Hematopoietic multipotent progenitor cell (in vitro differentiated cells): Measurements from ENCODE around the gene UQCRFS1. TPM values are rescaled to one million over a fixed set of nuclear protein-coding genes. Genes with fewer than 3 reads are reported as not detected.
"Not testable (repeated sequence)": the region's sequence is repeated elsewhere in the genome, so short reads cannot be mapped to it uniquely, and the experiment has no call there.

Experiments used
- DNase-seq, 3 donors: peaks; one replicate each; pipeline ENCODE4 v3.0.0-alpha.2; 2011 to 2015; ENCODE audit warnings: low read depth in 2 of 3, low spot score in 2 of 3
- total RNA-seq: library from RNA; depleted of rRNA; stranded (reverse); fragments of >200 nt; gene quantifications from one replicate; pipeline ENCODE4 v1.2.3, GENCODE V29; 2012

The UQCRFS1 gene
- total RNA-seq, 1 donor = 36.6 TPM

GRCh38 chr19:29215322-29215845 lies 2.4 kb upstream of the UQCRFS1 start:
- no peak for DNase-seq

- no peak for DNase-seq
These were observed 1.5 kb upstream of the UQCRFS1 start for GRCh38 chr19:29214411-29214810.

GRCh38 chr19:29212356-29212647 lies 649 bp downstream of the UQCRFS1 start:
- no peak for DNase-seq

- DNase-seq = peak in 1 of 3 donors; percentile 20
These were observed 1.2 kb downstream of the UQCRFS1 start for GRCh38 chr19:29211562-29212355.

- not testable (repeated sequence) for DNase-seq
These were observed 1.9 kb downstream of the UQCRFS1 start for GRCh38 chr19:29211041-29211440.

- DNase-seq = not testable (repeated sequence)
These were observed 2.4 kb downstream of the UQCRFS1 start for GRCh38 chr19:29210502-29210901.

GRCh38 chr19:29207403-29208187 lies 5.4 kb downstream of the UQCRFS1 start:
- not testable (repeated sequence) for DNase-seq

- DNase-seq = no peak
These were observed 6.5 kb downstream of the UQCRFS1 start for GRCh38 chr19:29206453-29206852.

- no peak for DNase-seq
These were observed 10.7 kb downstream of the UQCRFS1 start for GRCh38 chr19:29202281-29202680.

- no peak for DNase-seq
These were observed 11.1 kb downstream of the UQCRFS1 start for GRCh38 chr19:29201855-29202254.

GRCh38 chr19:29194658-29195057 lies 18.3 kb downstream of the UQCRFS1 start:
- DNase-seq = no peak

GRCh38 chr19:29193155-29193554 lies 19.8 kb downstream of the UQCRFS1 start:
- DNase-seq = no peak

GRCh38 chr19:29191005-29191404 lies 21.9 kb downstream of the UQCRFS1 start:
- no peak for DNase-seq

- DNase-seq = no peak
These were observed 24.0 kb downstream of the UQCRFS1 start for GRCh38 chr19:29189033-29189360.

- DNase-seq = no peak
These were observed 24.5 kb downstream of the UQCRFS1 start for GRCh38 chr19:29188289-29189032.

- no peak for DNase-seq
These were observed 25.3 kb downstream of the UQCRFS1 start for GRCh38 chr19:29187676-29188075.

GRCh38 chr19:29185427-29185826 lies 27.5 kb downstream of the UQCRFS1 start:
- DNase-seq = no peak

- no peak for DNase-seq
These were observed 35.8 kb downstream of the UQCRFS1 start for GRCh38 chr19:29176981-29177754.

- DNase-seq = no peak
These were observed 39.1 kb downstream of the UQCRFS1 start for GRCh38 chr19:29173896-29174295.

- no peak for DNase-seq
These were observed 40.6 kb downstream of the UQCRFS1 start for GRCh38 chr19:29172302-29172701.

- DNase-seq = no peak
These were observed 41.4 kb downstream of the UQCRFS1 start for GRCh38 chr19:29171525-29171924.
